ENCODE measurements around the gene NAA10.

The NAA10 gene

DNA sequence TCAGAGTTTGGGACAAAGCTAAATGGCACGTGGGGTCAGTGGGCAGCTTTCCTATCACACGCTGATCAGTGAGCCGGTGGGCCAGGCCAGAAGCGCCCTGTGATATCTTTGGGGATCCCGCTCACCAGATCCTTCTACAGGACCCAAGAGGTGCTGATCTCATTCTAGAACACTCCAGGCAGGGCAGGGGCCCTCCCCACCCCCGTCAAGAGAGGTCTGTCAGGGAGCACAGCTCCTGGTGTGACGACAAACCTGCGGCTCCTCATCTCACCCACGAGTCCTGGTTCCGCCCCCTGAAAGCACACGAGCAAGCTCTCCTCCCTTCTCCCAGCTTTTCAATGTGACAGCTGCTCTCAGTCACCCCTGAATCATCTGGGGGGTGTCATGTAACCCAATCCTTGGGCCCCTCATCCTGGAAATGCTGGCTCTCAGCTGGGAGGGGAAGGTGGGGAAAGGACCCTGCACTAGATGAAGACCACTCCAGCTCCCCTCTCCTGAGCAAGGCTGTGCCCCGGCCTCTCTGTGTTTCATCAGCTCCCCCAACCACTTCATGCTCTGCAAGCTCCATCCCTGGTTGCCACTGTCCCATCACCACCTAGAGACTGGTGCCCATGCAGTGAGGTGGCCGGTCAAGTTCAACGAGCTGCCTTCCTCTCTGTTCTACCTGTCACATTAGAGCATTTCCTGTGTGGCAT lies 32.2 kb upstream of the NAA10 start:
- no peak for DNase-seq

- no peak for DNase-seq
These were observed 31.4 kb upstream of the NAA10 start for GRCh38 chrX:153966283-153966688.

DNA sequence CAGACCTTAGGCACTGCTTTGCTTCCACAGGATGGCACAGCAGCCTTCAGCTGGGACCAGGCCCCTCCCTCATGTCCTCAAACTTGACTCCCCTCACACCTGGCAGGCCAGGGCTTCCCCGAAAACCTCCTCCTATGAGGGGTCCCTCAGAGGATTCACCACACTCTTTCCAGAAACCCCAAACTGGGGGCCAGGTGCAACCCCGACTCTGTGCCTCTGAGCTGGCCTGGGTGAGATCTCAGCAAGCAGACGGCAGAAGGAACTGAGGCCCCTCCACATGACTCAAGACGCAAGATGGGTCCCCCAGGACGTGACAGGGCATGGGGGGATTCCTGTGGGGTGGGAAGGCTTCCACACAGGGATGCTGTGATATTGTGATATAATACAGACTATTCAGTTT lies 30.6 kb upstream of the NAA10 start:
- DNase-seq, result no peak

DNA sequence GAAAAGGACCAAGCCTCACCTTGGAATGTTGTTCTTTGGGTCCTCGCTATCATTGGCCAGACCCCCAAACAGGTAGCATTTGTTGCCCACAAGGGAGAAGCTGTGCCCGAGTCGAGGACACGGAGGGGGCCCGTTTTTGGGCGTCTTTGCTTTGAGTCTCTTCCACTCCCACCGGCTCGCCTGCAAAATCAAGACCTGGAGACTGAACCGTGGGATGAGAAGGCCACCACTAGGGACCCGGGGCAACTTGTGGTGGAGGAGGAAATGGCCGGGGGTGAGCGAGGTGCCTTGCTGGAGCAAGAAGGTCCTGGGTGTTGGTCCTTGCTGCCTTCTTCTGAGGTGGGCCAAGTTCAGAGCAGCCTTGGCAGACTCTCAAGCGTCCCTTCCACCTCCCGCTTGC lies 29.3 kb upstream of the NAA10 start:
- DNase-seq, result no peak

- no peak for DNase-seq
These were observed 28.7 kb upstream of the NAA10 start for GRCh38 chrX:153963546-153963945.

- no peak for DNase-seq
These were observed 26.5 kb upstream of the NAA10 start for GRCh38 chrX:153961292-153961691.

DNA sequence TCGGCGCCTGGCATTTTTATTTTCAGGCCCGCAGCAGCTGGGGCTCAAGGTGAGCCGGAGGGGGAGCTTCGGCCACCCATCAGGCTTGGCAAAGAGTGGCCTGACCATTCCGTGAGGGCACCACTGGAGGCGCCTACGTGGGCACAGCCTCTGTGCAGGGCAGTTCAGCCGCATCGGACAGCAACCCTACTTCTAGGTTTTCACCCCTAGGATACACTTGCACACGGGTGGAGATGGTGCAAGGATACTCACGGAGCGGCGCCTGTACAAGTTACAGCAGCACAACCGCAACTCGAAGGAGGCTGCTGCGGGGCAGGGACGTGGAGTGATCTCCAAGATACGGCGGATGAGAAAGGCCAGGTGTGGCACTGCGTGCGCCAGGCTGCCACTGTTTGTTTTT lies 25.9 kb upstream of the NAA10 start:
- DNase-seq, result no peak

DNA sequence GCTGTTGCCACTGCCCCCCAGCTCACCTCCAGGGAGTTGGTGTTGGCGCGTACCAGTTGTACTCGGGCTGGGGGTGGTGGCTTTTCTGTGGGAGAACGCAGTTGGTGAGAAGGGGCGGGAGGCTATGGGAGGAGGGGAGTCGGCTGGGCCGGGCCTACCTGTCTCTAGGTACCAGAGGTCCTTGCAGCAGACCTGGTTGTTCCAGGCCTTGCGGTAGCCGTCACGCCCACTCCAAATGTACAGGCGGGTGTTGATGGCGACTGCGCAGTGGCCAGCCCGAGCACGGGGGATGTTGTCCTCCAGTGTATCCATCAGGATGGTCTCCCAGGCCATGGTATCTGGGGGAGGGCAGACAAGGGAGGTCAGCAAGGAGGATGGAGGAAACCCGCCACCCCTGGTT lies 25.2 kb upstream of the NAA10 start:
- DNase-seq, result no peak

DNA sequence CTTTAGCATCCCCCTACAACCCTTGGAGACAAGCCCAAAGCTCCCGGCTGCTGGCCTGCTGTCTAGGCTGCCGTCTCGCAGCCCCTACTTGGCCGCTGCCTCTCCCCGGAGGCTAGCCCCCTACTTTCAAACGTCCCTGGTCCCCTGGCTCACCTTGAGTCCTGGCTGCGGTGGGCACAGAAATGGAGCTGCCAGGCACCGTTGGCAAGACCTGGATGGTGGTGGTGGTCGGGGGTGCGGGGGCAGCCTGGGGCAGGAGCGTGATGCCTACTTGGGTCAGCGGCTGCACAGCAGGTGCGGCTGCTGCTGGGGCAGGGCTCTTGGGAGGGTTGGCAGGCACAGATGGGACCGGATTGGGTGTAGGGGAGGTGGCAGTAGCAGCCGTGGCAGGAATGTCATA lies 24.8 kb upstream of the NAA10 start:
- DNase-seq, result no peak

- no peak for DNase-seq
These were observed 23.8 kb upstream of the NAA10 start for GRCh38 chrX:153958605-153959004.

GRCh38 chrX:153957224-153957623 lies 22.4 kb upstream of the NAA10 start:
- DNase-seq, result no peak

DNA sequence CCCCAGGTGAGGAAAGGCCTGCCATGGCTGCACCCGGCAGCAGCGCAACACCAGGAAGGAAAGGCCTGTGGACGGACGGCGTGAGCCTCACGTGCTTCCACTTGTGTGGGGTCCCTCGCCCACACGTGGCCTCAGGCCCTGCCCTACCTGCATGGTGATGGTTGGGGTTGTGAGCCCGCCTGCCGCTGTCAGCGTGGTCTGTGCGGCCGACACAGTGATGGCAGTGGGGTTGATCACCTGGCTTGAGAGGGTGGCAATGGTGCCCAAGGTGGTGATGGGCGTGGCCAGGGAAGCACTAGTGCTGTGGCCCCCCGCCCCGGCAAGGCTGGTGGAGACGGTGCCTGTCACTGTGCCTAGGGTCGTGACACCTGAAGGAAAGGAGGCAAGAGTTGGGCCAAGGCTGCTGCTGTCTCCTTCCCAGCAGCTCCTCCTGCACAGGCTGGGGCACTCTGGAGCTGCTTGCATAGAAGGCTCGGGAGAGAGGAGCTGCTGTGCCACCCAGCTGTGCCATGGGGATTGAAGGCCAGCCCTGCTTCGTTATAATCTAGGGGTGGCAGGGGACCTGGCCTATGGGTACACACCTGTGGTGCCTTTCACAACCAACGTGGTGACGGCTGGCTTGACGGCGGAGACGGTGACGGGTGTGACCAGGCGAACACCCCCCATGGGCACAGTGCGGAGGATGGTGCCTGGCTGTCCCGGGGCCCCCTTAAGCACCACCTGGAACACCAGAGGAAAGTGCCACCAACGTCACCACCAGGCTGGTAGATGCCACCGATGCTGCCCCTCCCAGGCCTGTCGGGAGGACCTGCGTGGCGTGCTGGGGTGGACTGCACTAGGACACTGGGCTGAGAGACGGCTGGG lies 21.4 kb upstream of the NAA10 start:
- DNase-seq, result no peak

DNA sequence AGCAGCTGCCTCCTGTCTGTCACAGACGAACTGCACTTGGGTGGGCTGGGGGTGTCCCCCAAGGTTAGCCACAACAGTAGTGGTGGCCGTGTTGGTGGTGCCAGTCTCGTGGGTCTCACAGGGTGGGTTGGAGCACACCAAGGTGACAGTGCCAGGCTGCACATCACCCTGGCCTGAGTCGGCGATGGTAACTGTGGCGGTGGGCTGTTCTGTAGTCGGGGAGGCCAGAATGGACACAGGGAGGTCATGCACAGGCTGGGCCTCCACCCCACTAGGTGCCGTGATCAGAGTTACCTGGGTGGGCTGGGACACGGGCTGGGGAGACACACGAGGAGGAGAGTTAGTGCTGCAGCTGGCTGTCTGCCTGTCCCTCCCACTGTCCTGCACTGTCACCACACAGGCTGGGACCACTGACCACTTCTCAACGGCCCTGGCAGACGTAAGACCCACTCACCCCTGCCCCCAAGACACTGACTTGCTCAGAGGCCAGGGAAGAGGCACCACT lies 20.4 kb upstream of the NAA10 start:
- DNase-seq, result no peak

DNA sequence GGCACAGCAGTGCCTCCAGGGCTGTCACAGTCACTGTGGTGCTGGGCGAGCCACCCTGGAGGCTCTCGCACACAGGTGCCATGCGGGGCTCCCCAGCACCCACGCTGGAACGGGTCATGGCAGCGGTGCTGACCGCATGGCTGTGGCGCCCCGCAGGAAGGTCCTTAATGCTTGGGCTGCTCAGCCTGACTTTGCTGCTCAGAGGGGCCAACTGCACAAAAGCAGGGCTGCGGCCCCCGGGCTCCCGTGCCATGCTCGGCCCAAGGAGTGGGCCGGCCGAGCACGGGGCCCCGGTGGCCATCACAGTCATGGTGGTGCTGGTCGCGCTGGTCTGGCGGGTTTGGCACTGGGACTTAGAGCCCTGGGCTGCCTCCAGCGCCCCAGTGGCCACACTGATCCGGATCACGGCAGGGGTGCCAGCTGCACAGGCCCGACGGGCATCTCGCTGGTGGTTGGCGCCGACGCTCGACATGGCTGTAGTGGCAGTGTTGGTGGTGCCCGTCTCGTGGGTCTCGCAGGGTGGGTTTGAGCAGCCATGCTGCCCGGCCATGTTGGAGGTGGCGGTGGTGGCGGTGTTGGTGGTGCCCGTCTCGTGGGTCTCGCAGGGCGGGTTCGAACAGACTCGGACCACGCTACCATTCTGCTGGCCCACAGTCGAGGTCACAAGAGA lies 19.9 kb upstream of the NAA10 start:
- no peak for DNase-seq

DNA sequence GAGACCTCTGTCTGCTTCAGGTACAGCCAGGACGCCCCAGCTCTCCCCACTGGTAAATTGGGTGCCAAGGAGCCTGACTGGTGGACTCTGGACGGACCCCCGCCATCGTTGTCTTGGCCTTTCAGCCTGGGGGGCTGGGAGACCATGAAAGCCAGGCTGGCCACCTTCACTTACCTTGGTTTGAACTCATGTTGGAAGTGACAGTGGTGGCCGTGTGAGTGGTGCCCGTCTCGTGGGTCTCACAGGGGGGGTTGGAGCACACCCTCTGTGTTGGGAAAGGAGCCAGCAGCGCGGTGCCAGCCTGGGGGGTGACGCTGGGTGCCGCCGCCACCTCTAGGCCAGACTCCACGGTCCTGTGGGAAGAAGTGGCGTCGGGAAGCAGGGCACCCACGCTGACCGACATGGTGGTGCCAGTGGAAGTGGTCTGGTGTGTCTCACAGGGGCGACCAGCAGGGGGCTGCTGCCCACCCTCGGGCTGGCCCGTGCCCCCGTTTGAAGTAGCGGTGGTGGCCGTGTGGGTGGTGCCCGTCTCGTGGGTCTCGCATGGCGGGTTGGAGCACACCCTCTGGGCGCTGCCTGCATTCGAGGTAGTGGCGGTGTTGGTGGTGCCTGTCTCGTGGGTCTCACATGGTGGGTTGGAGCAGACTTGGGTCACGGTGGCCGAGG lies 19.2 kb upstream of the NAA10 start:
- no peak for DNase-seq

DNA sequence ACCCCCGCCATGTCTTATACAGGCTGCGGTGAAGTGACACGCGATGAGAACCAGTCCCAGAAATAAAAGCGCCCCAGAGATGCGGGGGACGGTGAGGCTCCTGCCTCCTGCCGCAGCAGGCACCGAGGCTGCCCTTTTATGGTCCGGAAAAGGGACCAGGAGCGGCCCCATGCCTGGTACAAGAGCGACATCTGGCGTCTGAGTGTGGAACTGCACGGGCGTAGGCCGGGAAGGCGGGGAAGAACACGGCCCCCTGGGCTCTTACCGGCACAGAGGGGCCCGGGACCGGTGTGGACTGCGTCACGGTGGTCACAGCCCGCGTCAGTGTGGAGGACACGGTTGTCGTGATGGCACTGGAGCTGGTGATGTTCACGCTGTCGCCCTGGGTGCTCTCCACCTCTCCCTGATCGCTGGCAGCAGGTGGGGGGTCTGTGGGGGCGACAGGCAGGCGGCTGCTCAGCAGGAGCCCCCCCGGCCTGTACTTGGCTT lies 18.5 kb upstream of the NAA10 start:
- peak; percentile 81 for DNase-seq

- DNase-seq, result no peak
These were observed 17.7 kb upstream of the NAA10 start for GRCh38 chrX:153952373-153953026.

- no peak for DNase-seq
These were observed 17.0 kb upstream of the NAA10 start for GRCh38 chrX:153951683-153952372.

DNA sequence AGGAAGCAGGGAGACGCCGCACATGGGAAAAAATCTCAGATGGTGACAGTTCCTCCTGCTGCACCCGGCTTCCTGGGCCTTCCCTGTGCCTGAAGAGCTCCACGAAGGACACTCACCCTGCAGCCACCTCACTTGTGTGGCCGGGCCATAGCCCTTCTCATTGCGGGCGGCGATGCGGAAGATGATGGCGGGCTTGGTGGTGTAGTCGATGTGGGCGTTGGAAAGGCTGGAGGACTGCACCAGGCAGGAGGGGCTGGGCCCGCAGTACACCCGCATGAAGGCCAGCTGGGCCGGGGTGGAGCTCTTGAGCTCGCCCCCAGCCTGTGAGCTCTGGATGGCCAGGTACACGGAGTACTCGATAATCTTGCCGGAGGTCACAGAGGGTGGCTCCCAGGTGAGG lies 15.3 kb upstream of the NAA10 start:
- no peak for DNase-seq

DNA sequence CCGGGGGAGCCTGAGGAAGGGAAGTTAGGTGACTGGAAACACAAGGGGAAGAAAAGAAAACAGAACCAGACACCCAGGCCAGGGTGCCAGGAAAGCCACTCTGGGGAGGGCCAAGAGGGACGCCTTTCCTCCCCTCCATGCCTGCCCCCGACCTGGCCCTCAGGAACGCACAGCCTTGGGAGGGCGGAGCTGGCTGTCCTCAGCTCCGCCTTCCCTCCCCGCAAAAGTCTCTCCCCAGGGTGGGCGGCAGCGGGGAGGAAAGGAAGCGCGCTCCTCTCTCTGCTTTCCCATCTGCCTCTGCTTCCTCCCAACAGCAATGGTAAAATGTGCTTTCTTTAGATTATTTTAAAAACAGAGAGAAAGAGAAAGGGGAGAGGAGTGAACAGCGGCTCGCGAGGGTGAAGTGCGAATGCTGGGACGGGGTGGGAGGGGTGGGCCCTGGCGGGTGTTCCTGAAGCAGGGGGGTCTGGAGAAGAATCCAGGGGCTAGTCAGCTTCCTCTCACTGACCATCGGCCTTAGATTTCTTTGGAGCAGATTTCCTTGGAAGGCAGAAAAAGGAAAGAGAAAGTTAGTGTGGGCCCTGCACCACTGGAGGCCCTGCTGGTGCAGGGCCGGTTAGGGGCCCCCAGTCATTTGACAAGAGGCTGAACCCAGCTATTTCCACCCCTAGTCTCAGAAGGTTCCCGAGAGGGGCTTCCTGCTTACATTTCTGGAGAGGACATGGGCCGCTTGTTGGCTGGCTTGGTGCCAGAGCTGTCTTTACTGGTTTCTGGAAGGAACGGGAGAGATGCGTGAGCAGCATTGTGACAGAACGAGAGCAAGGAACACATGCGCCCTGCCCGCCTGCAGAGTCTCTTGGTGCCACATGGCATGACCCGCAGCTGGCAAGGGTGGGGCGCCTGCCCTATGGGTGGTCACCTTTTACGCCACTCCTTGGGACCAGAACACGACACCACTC lies 14.3 kb upstream of the NAA10 start:
- DNase-seq, result no peak
